HCT116 (cell line): Measurements from ENCODE around the gene CORT. TPM values are rescaled to one million over a fixed set of nuclear protein-coding genes. Genes with fewer than 3 reads are reported as not detected.

ENCODE experiments used
- ATAC-seq: fragments of 200-7000 bp; cut with Tn5 transposase; 2 replicates; pipeline ENCODE4 v1.9.1; 2020; ENCODE audit warnings: mild to moderate bottlenecking, moderate library complexity
- BruUV-seq: library from RNA; stranded (reverse); fragments of 400-500 nt; replicated peaks from 2 replicates; lab custom pipeline; 2021; lab: Mats Ljungman, UMichigan
- CTCF ChIA-PET: fragments of 300-600 bp; sonication (Branson Sonifier 250); formaldehyde crosslinking; loops from one replicate; lab custom pipeline; 2021; ENCODE audit warnings: antibody characterized with exemption; lab: Charles Lee
- POLR2A ChIA-PET: fragments of 300-600, 350-600 bp; sonication (Branson Sonifier 250); formaldehyde crosslinking; loops from one replicate; lab custom pipeline; 2021; ENCODE audit warnings: antibody characterized with exemption; lab: Charles Lee
- RAD21 ChIA-PET, 2 experiments: fragments of 300-600 bp; sonication (Branson Sonifier 250); formaldehyde crosslinking; loops; one replicate each; lab custom pipeline; 2023; ENCODE audit warnings: low total read pairs in 2 of 2; ENCODE audit not compliant: uncharacterized antibody in 2 of 2, unreplicated experiment in 2 of 2, low non-redundant PET in 1 of 2; lab: Charles Lee
- DNase-seq: peaks from one replicate; pipeline ENCODE4 v3.0.0-alpha.2; 2010; ENCODE audit warnings: low read depth, low spot score
- H2AFZ ChIP-seq: fragments of 200-600 bp; shearing (Covaris generic), sonication (generic); 2 replicates; pipeline ENCODE4 v1.6.1; 2017; ENCODE audit warnings: low read depth, mixed run types, mixed read lengths, antibody characterized with exemption, low read length; ENCODE audit not compliant: poor library complexity, severe bottlenecking
- H3K27ac ChIP-seq: 2 replicates; pipeline ENCODE4 v1.5.1; 2012; ENCODE audit warnings: low read depth, low read length
- H3K27me3 ChIP-seq: fragments of 200-600 bp; sonication (generic); 2 replicates; pipeline ENCODE4 v1.6.1; 2016; ENCODE audit warnings: mixed run types, low read length, mixed read lengths; ENCODE audit not compliant: insufficient read depth
- H3K36me3 ChIP-seq, 2 experiments: fragments of 200-500 bp in 1 of 2; fragments of 200-600 bp in 1 of 2; sonication (Bioruptor generic) in 1 of 2; sonication (generic) in 1 of 2; 2 replicates each; pipeline versions ENCODE4 v1.5.1 to v1.6.1; 2014 to 2016; ENCODE audit warnings: low read length in 2 of 2, inconsistent platforms in 1 of 2, mixed read lengths in 1 of 2, mixed run types in 1 of 2; ENCODE audit not compliant: insufficient read depth in 2 of 2, control insufficient read depth in 1 of 2
- H3K4me1 ChIP-seq, 2 experiments: fragments of 200-600 bp in 1 of 2; sonication (generic) in 1 of 2; 2 replicates each; pipeline versions ENCODE4 v1.5.1 to v1.6.1; 2012 to 2017; ENCODE audit warnings: low read length in 2 of 2, inconsistent platforms in 1 of 2, mild to moderate bottlenecking in 1 of 2, mixed read lengths in 1 of 2, mixed run types in 1 of 2, moderate library complexity in 1 of 2; ENCODE audit not compliant: insufficient read depth in 2 of 2, control insufficient read depth in 1 of 2
- H3K4me2 ChIP-seq: fragments of 200-600 bp; sonication (generic); 2 replicates; pipeline ENCODE4 v1.6.1; 2017; ENCODE audit warnings: mixed run types, low read length, mixed read lengths
- H3K4me3 ChIP-seq, 2 experiments: fragments of 200-600 bp in 1 of 2; sonication (generic) in 1 of 2; replicated peaks in 1 of 2; 2 replicates each; pipeline ENCODE4 v1.5.1; 2011 to 2016; ENCODE audit warnings: low read length in 2 of 2, control low read depth in 1 of 2, low read depth in 1 of 2, mild to moderate bottlenecking in 1 of 2, mixed read lengths in 1 of 2, mixed run types in 1 of 2
- H3K79me2 ChIP-seq: fragments of 200-600 bp; sonication (generic); 2 replicates; pipeline ENCODE4 v1.6.1; 2017; ENCODE audit warnings: mild to moderate bottlenecking, mixed run types, low read length, moderate library complexity, mixed read lengths; ENCODE audit not compliant: insufficient read depth
- H3K9ac ChIP-seq: fragments of 200-600 bp; sonication (generic); 2 replicates; pipeline ENCODE4 v1.6.1; 2016; ENCODE audit warnings: low read length, mixed read lengths
- H3K9me2 ChIP-seq: fragments of 200-600 bp; sonication (generic), shearing (Covaris generic); 2 replicates; pipeline ENCODE4 v1.6.1; 2017; ENCODE audit warnings: mixed run types, mild to moderate bottlenecking, moderate library complexity; ENCODE audit not compliant: insufficient read depth
- H3K9me3 ChIP-seq, 2 experiments: fragments of 200-500 bp in 1 of 2; fragments of 200-600 bp in 1 of 2; sonication (Bioruptor generic) in 1 of 2; sonication (generic) in 1 of 2; 2 replicates each; pipeline ENCODE4 v1.6.1; 2014 to 2017; ENCODE audit warnings: low read length in 2 of 2, mixed read lengths in 2 of 2, inconsistent platforms in 1 of 2, low read depth in 1 of 2, mild to moderate bottlenecking in 1 of 2, mixed run types in 1 of 2, moderate library complexity in 1 of 2; ENCODE audit not compliant: control insufficient read depth in 1 of 2, insufficient read depth in 1 of 2
- H4K20me1 ChIP-seq: fragments of 200-600 bp; sonication (generic), shearing (Covaris generic); 2 replicates; pipeline ENCODE4 v1.6.1; 2017; ENCODE audit warnings: mixed run types, mild to moderate bottlenecking, moderate library complexity; ENCODE audit not compliant: insufficient read depth
- CBX3 ChIP-seq: IDR thresholded peaks from 2 replicates; pipeline ENCODE4 v1.6.1; 2012; ENCODE audit warnings: low read depth
- ELF1 ChIP-seq: IDR thresholded peaks from 2 replicates; pipeline ENCODE4 v1.6.1; 2012; ENCODE audit warnings: low read depth, borderline replicate concordance
- EZH2 ChIP-seq: fragments of 200-600 bp; sonication (generic); IDR thresholded peaks from 2 replicates; pipeline ENCODE4 v1.6.1; 2017; ENCODE audit warnings: antibody characterized with exemption, mixed run types
- FOSL1 ChIP-seq: IDR thresholded peaks from 2 replicates; pipeline ENCODE4 v1.6.1; 2012; ENCODE audit warnings: low read depth
- JUND ChIP-seq: IDR thresholded peaks from 2 replicates; pipeline ENCODE4 v1.6.1; 2012
- POLR2A ChIP-seq: IDR thresholded peaks from 2 replicates; pipeline ENCODE4 v1.7.0; 2011; ENCODE audit warnings: borderline replicate concordance; ENCODE audit not compliant: insufficient read depth, insufficient read length; ENCODE audit errors: extremely low read depth
- POLR2AphosphoS5 ChIP-seq: IDR thresholded peaks from 2 replicates; pipeline ENCODE4 v1.6.1; 2011; ENCODE audit warnings: mild to moderate bottlenecking, low read depth, low read length, moderate library complexity
- RAD21 ChIP-seq: IDR thresholded peaks from 2 replicates; pipeline ENCODE4 v1.6.1; 2012; ENCODE audit warnings: low read depth, mild to moderate bottlenecking
- SIN3A ChIP-seq: IDR thresholded peaks from 2 replicates; pipeline ENCODE4 v1.6.1; 2012; ENCODE audit warnings: low read depth
- SP1 ChIP-seq: IDR thresholded peaks from 2 replicates; pipeline ENCODE4 v1.6.1; 2012; ENCODE audit warnings: low read depth
- SRF ChIP-seq: IDR thresholded peaks from 2 replicates; pipeline ENCODE4 v1.6.1; 2012; ENCODE audit warnings: low read depth
- TCF7L2 ChIP-seq: IDR thresholded peaks from 2 replicates; pipeline ENCODE4 v1.7.0; 2011; ENCODE audit warnings: borderline replicate concordance, inconsistent platforms; ENCODE audit not compliant: insufficient read depth, insufficient read length; ENCODE audit errors: extremely low read depth
- YY1 ChIP-seq: IDR thresholded peaks from 2 replicates; pipeline ENCODE4 v1.6.1; 2011; ENCODE audit warnings: low read length, low read depth, moderate library complexity, mild to moderate bottlenecking; ENCODE audit not compliant: insufficient replicate concordance; ENCODE audit errors: extremely low read depth
- ZFX ChIP-seq: fragments of 450-650 bp; IDR thresholded peaks from 2 replicates; pipeline ENCODE4 v1.6.1; 2017
- intact Hi-C: fragments of 100-400 bp; cut with micrococcal nuclease; formaldehyde crosslinking; loops from 2 replicates; pipeline ENCODE4 v1.10.0; 2022
- total RNA-seq: library from RNA; stranded (reverse); gene quantifications from one replicate; pipeline ENCODE4 v1.2.1, GENCODE V29; 2021; ENCODE audit not compliant: unreplicated experiment
- TF ChIP-seq, protein P1 (sequence below): IDR thresholded peaks from 2 replicates; pipeline ENCODE4 v1.6.1; 2012; ENCODE audit warnings: low read depth
- TF ChIP-seq, protein P2 (sequence below): IDR thresholded peaks from 2 replicates; pipeline ENCODE4 v1.6.1; 2011; ENCODE audit warnings: mild to moderate bottlenecking, low read length, moderate library complexity; ENCODE audit not compliant: insufficient replicate concordance; ENCODE audit errors: extremely low read depth
- TF ChIP-seq, protein P3 (sequence below): IDR thresholded peaks from 2 replicates; pipeline ENCODE4 v1.6.1; 2012
- TF ChIP-seq, protein P4 (sequence below): IDR thresholded peaks from 2 replicates; pipeline ENCODE4 v1.6.1; 2012

CORT gene
- total RNA-seq, 1 experiment from 2014 or later = 0.84 TPM

DNA sequence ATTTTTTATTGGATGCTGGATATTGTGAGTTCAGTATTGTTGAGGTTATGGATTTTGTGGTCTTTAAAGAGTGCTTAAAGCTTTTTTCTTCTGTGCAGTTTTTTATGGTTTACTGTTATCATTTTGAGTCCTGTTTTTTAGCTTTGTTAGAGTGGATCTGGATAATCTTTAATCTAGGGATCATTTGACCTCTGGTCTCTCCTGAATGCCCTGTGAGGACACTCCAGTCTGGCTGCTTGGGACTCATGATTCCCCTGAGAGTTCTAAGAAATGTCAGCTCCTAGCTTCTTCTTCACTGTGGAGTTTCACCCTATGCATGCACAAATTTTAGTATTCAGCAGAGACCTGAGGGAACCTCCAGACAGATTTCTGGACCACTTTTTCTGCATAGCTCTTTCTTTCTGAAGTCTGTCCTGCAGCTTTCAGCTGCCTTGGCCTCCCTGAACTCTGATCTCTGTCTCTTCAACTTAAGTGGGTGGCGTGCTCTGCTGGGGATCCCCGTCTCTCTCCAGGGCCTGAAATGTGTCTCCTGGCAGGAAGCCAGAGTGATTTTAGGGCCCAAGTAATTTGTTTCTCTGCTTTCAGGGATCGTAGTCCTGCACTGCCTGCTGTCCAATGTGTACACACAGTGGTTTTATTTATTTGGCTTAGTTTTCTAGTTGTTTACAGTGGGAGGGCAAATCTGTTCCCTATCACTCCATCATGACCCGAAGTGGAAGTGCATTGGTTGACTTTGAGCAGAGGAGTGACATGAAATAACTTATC is 39.6 kb downstream of the CORT start:
- no peaks in the 10 kb centered on the region for H4K20me1 ChIP-seq
- BruUV-seq = no TSS peak
- H3K27me3 ChIP-seq = no peaks in the 10 kb centered on the region
- peaks cover 97% of the 10 kb centered on the region for H3K79me2 ChIP-seq
- no peak overlapping the region for H3K4me2 ChIP-seq
- ChIA-PET RAD21 (no interaction called here), POLR2A (no interaction called here), CTCF (no interaction called here)
- H3K9me3 ChIP-seq = no peaks in the 10 kb centered on the region
- TF ChIP-seq CBX3 (no peak), EZH2 (no peak), RAD21 (no peak), JUND (no peak), ELF1 (no peak), TCF7L2 (no peak), YY1 (no peak), SRF (no peak), POLR2AphosphoS5 (no peak), POLR2A (no peak), SP1 (no peak), ZFX (no peak), FOSL1 (no peak), SIN3A (no peak)
- TF ChIP-seq, protein P1, sequence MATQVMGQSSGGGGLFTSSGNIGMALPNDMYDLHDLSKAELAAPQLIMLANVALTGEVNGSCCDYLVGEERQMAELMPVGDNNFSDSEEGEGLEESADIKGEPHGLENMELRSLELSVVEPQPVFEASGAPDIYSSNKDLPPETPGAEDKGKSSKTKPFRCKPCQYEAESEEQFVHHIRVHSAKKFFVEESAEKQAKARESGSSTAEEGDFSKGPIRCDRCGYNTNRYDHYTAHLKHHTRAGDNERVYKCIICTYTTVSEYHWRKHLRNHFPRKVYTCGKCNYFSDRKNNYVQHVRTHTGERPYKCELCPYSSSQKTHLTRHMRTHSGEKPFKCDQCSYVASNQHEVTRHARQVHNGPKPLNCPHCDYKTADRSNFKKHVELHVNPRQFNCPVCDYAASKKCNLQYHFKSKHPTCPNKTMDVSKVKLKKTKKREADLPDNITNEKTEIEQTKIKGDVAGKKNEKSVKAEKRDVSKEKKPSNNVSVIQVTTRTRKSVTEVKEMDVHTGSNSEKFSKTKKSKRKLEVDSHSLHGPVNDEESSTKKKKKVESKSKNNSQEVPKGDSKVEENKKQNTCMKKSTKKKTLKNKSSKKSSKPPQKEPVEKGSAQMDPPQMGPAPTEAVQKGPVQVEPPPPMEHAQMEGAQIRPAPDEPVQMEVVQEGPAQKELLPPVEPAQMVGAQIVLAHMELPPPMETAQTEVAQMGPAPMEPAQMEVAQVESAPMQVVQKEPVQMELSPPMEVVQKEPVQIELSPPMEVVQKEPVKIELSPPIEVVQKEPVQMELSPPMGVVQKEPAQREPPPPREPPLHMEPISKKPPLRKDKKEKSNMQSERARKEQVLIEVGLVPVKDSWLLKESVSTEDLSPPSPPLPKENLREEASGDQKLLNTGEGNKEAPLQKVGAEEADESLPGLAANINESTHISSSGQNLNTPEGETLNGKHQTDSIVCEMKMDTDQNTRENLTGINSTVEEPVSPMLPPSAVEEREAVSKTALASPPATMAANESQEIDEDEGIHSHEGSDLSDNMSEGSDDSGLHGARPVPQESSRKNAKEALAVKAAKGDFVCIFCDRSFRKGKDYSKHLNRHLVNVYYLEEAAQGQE = no peak
- TF ChIP-seq, protein P2, sequence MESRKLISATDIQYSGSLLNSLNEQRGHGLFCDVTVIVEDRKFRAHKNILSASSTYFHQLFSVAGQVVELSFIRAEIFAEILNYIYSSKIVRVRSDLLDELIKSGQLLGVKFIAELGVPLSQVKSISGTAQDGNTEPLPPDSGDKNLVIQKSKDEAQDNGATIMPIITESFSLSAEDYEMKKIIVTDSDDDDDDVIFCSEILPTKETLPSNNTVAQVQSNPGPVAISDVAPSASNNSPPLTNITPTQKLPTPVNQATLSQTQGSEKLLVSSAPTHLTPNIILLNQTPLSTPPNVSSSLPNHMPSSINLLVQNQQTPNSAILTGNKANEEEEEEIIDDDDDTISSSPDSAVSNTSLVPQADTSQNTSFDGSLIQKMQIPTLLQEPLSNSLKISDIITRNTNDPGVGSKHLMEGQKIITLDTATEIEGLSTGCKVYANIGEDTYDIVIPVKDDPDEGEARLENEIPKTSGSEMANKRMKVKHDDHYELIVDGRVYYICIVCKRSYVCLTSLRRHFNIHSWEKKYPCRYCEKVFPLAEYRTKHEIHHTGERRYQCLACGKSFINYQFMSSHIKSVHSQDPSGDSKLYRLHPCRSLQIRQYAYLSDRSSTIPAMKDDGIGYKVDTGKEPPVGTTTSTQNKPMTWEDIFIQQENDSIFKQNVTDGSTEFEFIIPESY = no peak
- TF ChIP-seq, protein P3, sequence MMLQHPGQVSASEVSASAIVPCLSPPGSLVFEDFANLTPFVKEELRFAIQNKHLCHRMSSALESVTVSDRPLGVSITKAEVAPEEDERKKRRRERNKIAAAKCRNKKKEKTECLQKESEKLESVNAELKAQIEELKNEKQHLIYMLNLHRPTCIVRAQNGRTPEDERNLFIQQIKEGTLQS = no peak
- TF ChIP-seq, protein P4, sequence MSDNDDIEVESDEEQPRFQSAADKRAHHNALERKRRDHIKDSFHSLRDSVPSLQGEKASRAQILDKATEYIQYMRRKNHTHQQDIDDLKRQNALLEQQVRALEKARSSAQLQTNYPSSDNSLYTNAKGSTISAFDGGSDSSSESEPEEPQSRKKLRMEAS = no peak
- H2AFZ ChIP-seq = no peak overlapping the region
- H3K9ac ChIP-seq = no peak overlapping the region
- intact Hi-C loops = no loop called here
- H3K36me3 ChIP-seq = no peaks in the 10 kb centered on the region
- ATAC-seq (no peak), DNase-seq (no peak)
- no peak overlapping the region for H3K4me3 ChIP-seq
- peaks cover 0 to 2% of the 10 kb centered on the region in 2 experiments; a peak in 2 of 4 replicates for H3K4me1 ChIP-seq
- H3K27ac ChIP-seq = no peak overlapping the region
- no peaks in the 10 kb centered on the region for H3K9me2 ChIP-seq
